K562 treated with DMSO at 1 percent for 48 hours (cell line): ENCODE results near the gene KICS2. TPM values are rescaled to one million over a fixed set of nuclear protein-coding genes. Genes with fewer than 3 reads are reported as not detected.

Experiments
- total RNA-seq: library from RNA; unstranded; fragments of 300-600 nt; gene quantifications from 2 replicates; pipeline ENCODE4 v1.2.3, GENCODE V29; 2022; ENCODE audit warnings: low replicate concordance; ENCODE audit errors: extremely low read depth

KICS2 gene
- total RNA-seq = not detected in 2 replicates

GRCh38 chr12:64222009-64222765, at the start of gene KICS2:
Gene KICS2, minus strand, starts transcription at chr12:64222296. Its CDS starts 59 bp downstream, at chr12:64222237.

Other genes with a start within 250 kb of the KICS2 start
- gene C12orf56, start 168.5 kb upstream of the KICS2 start, total RNA-seq = not detected in 2 replicates
- not detected in 2 replicates for gene XPOT, start 182.1 kb upstream of the KICS2 start, total RNA-seq
- gene TBK1, start 229.8 kb upstream of the KICS2 start, total RNA-seq = not detected in 2 replicates